ENCODE measurements around the gene PPP1R14C.

DNA sequence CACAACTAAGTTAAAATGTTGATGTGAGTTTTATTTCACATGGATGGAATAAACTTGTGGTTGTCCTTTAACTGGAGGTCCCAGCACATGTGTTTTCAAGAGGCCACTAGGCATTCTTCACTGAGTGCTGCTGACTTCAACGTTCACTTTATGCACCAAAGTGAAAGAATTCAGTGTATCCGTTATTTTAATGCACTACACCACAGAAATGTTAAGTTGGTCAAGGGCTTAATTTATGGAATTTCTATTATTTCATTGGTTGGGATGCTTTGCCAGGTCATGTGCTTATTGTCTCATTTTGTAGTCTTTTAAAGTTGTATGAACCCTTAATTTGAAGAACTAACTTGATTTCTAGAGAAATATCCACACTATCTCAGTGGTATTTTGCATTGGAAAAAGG is 106.4 kb downstream of the PPP1R14C start:
- no peak for TF ChIP-seq POLR2A (IDR thresholded peaks at IDR 0.05)
- TF ChIP-seq, protein P1, sequence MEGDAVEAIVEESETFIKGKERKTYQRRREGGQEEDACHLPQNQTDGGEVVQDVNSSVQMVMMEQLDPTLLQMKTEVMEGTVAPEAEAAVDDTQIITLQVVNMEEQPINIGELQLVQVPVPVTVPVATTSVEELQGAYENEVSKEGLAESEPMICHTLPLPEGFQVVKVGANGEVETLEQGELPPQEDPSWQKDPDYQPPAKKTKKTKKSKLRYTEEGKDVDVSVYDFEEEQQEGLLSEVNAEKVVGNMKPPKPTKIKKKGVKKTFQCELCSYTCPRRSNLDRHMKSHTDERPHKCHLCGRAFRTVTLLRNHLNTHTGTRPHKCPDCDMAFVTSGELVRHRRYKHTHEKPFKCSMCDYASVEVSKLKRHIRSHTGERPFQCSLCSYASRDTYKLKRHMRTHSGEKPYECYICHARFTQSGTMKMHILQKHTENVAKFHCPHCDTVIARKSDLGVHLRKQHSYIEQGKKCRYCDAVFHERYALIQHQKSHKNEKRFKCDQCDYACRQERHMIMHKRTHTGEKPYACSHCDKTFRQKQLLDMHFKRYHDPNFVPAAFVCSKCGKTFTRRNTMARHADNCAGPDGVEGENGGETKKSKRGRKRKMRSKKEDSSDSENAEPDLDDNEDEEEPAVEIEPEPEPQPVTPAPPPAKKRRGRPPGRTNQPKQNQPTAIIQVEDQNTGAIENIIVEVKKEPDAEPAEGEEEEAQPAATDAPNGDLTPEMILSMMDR (IDR thresholded peaks at IDR 0.05) = no peak
- TF ChIP-seq POLR2AphosphoS5 (IDR thresholded peaks at IDR 0.05) = no peak
